ENCODE measurements around the gene OTUD4.

GRCh38 chr4:145170223-145170622 is 10.2 kb downstream of the OTUD4 start:
- TF ChIP-seq CTCF (IDR thresholded peaks at IDR 0.05) (no peak), POLR2A (IDR thresholded peaks at IDR 0.05) (no peak)

Measured in tibial nerve (tissue), 3 donors.